T-cell (primary cell): Measurements from ENCODE around the gene CLASP1. TPM values are rescaled to one million over a fixed set of nuclear protein-coding genes. Genes with fewer than 3 reads are reported as not detected.
"Not testable (repeated sequence)": the region's sequence is repeated elsewhere in the genome, so short reads cannot be mapped to it uniquely, and the experiment has no call there.

Experiments
- ATAC-seq, 4 experiments: fragments of 200-7000 bp in 3 of 4; fragments of 150-1000 bp in 1 of 4; cut with Tn5 transposase; replicated peaks in 1 of 4; 1 replicate in 3 of 4; 2 replicates in 1 of 4; pipeline ENCODE4 v1.10.0; 2021; ENCODE audit warnings: moderate library complexity in 3 of 4, mild to moderate bottlenecking in 2 of 4, moderate number of reproducible peaks in 1 of 4
- CTCF ChIA-PET, 2 donors: fragments of 300-600 bp; sonication (Branson Sonifier 250); formaldehyde crosslinking; loops; one replicate each; lab custom pipeline; 2022; ENCODE audit warnings: antibody characterized with exemption in 2 of 2; lab: Charles Lee
- POLR2A ChIA-PET, 2 donors: fragments of 300-600 bp; sonication (Branson Sonifier 250); formaldehyde crosslinking; loops; one replicate each; lab custom pipeline; 2022; ENCODE audit warnings: antibody characterized with exemption in 2 of 2; lab: Charles Lee
- DNase-seq, 35 experiments: peaks; one replicate each; pipeline versions ENCODE4 v3.0.0 to v3.0.0-alpha.2; 2013 to 2023
- H3K27ac ChIP-seq: one replicate; pipeline ENCODE4 v1.5.1; 2013; ENCODE audit warnings: low read length
- H3K27me3 ChIP-seq, 2 experiments: replicated peaks in 1 of 2; 1 replicate in 1 of 2; 2 replicates in 1 of 2; pipeline versions ENCODE4 v1.6.1 to v1.7.0; 2013; ENCODE audit warnings: low read length in 1 of 2, mixed read lengths in 1 of 2; ENCODE audit not compliant: control insufficient read depth in 2 of 2, insufficient read depth in 2 of 2; ENCODE audit errors: extremely low read depth in 1 of 2
- H3K36me3 ChIP-seq, 2 donors: 1 replicate in 1 of 2; 2 replicates in 1 of 2; pipeline versions ENCODE4 v1.6.1 to v1.7.0; 2013; ENCODE audit warnings: low read length in 1 of 2; ENCODE audit not compliant: control insufficient read depth in 2 of 2, insufficient read depth in 1 of 2; ENCODE audit errors: extremely low read depth in 1 of 2
- H3K4me1 ChIP-seq, 2 experiments: 1 replicate in 1 of 2; 2 replicates in 1 of 2; pipeline versions ENCODE4 v1.6.1 to v1.7.0; 2013; ENCODE audit warnings: low read length in 2 of 2, mixed read lengths in 1 of 2; ENCODE audit not compliant: insufficient read depth in 2 of 2, control insufficient read depth in 1 of 2; ENCODE audit errors: extremely low read depth in 1 of 2
- H3K4me3 ChIP-seq, 2 donors: 1 replicate in 1 of 2; 2 replicates in 1 of 2; pipeline versions ENCODE4 v1.5.1 to v1.7.0; 2013; ENCODE audit warnings: mild to moderate bottlenecking in 2 of 2, low read length in 1 of 2, moderate library complexity in 1 of 2; ENCODE audit not compliant: control insufficient read depth in 1 of 2; ENCODE audit errors: extremely low read depth in 1 of 2
- H3K9me3 ChIP-seq: 2 replicates; pipeline ENCODE4 v1.7.0; 2013
- H3K27ac Mint-ChIP-seq, 2 donors: one replicate each; pipeline ENCODE4 v1.8.0; 2020 to 2021; ENCODE audit warnings: mild to moderate bottlenecking in 2 of 2, mixed read lengths in 2 of 2
- H3K27me3 Mint-ChIP-seq, 2 donors: one replicate each; pipeline ENCODE4 v1.8.0; 2021 to 2022; ENCODE audit warnings: mixed read lengths in 2 of 2
- H3K36me3 Mint-ChIP-seq: one replicate; pipeline ENCODE4 v1.8.0; 2021; ENCODE audit warnings: mixed read lengths
- H3K4me1 Mint-ChIP-seq, 3 donors: one replicate each; pipeline ENCODE4 v1.8.0; 2020 to 2022; ENCODE audit warnings: mixed read lengths in 3 of 3, mild to moderate bottlenecking in 1 of 3
- H3K4me3 Mint-ChIP-seq, 3 donors: one replicate each; pipeline ENCODE4 v1.8.0; 2020 to 2022; ENCODE audit warnings: mild to moderate bottlenecking in 3 of 3, mixed read lengths in 3 of 3, moderate library complexity in 3 of 3
- H3K9me3 Mint-ChIP-seq, 3 donors: one replicate each; pipeline ENCODE4 v1.8.0; 2020 to 2022; ENCODE audit warnings: mixed read lengths in 3 of 3
- WGBS: methylation state at CpG from one replicate; pipeline ENCODE4 v1.1.5; 2013; ENCODE audit warnings: missing lambda C conversion rate; ENCODE audit not compliant: insufficient coverage; 5-methylcytosine and 5-hydroxymethylcytosine counted together
- total RNA-seq, 35 experiments: library from RNA in 6 of 35; stranded (reverse) in 6 of 35; fragments of 120-200 nt in 1 of 35; gene quantifications; one replicate each; pipeline versions ENCODE4 v1.2.1 to v1.2.4 and lab custom pipeline; 2013 to 2026

Gene CLASP1
- total RNA-seq, 5 donors from 2014 or later (not counting 1 experiment from before 2014, with no cell fraction given), result 57.8 to 72.8 (median 65.1) TPM

GRCh38 chr2:121686218-121686617, 37.0 kb upstream of the CLASP1 start:
- Histone ChIP-seq H3K36me3 (no peaks in the 10 kb centered on the region), H3K27ac (no peak overlapping the region), H3K9me3 (no peaks in the 10 kb centered on the region), H3K4me3 (no peak overlapping the region), H3K27me3 (peaks cover 0 to 2% of the 10 kb centered on the region in 2 experiments), H3K4me1 (no peaks in the 10 kb centered on the region)
- WGBS, result 91% methylated on average over 19 of the region's 19 CpGs
- Mint-ChIP-seq H3K36me3 (peaks cover 4% of the 10 kb centered on the region), H3K4me3 (no peak overlapping the region), H3K4me1 (peaks cover 0 to 2% (median 0%) of the 10 kb centered on the region in 3 donors), H3K27ac (no peak overlapping the region), H3K9me3 (peaks cover 15 to 21% (median 18%) of the 10 kb centered on the region in 3 donors), H3K27me3 (no peaks in the 10 kb centered on the region)
- ATAC-seq (no peak), DNase-seq (no peak)
- ChIA-PET POLR2A (no interaction called here), CTCF (no interaction called here)

- ChIA-PET POLR2A (no interaction called here), CTCF (interaction anchor here in 1 of 2 donors (0.7 kb wide), 1 partner anchor 70 kb away, joined by 7 read pairs; no protein-coding TSS in a partner anchor)
- peaks cover 6% of the 10 kb centered on the region for H3K36me3 Mint-ChIP-seq
- Histone ChIP-seq H3K36me3 (no peaks in the 10 kb centered on the region), H3K4me3 (no peak overlapping the region), H3K27ac (no peak overlapping the region), H3K4me1 (no peaks in the 10 kb centered on the region), H3K9me3 (no peaks in the 10 kb centered on the region), H3K27me3 (no peaks in the 10 kb centered on the region)
- H3K27me3 Mint-ChIP-seq, result no peaks in the 10 kb centered on the region
- no peak overlapping the region for H3K27ac Mint-ChIP-seq
- ATAC-seq, result no peak
- peaks cover 25 to 35% (median 30%) of the 10 kb centered on the region in 3 donors for H3K9me3 Mint-ChIP-seq
- H3K4me1 Mint-ChIP-seq, result no peaks in the 10 kb centered on the region
- no peak overlapping the region for H3K4me3 Mint-ChIP-seq
- DNase-seq, result no peak
- 94% methylated on average over 14 of the region's 17 CpGs for WGBS
These were observed 33.4 kb upstream of the CLASP1 start for GRCh38 chr2:121682396-121683298.

- H3K9me3 ChIP-seq, result no peaks in the 10 kb centered on the region
- Mint-ChIP-seq H3K27ac (no peak overlapping the region), H3K4me1 (no peaks in the 10 kb centered on the region), H3K27me3 (no peaks in the 10 kb centered on the region), H3K4me3 (no peak overlapping the region), H3K36me3 (peaks cover 11% of the 10 kb centered on the region), H3K9me3 (peaks cover 20 to 51% (median 36%) of the 10 kb centered on the region in 3 donors)
- DNase-seq (no peak), ATAC-seq (no peak)
- no peak overlapping the region for H3K4me3 ChIP-seq
- no peaks in the 10 kb centered on the region for H3K36me3 ChIP-seq
- H3K27ac ChIP-seq, result no peak overlapping the region
- H3K27me3 ChIP-seq, result no peaks in the 10 kb centered on the region
- POLR2A ChIA-PET, result no interaction called here
- H3K4me1 ChIP-seq, result no peaks in the 10 kb centered on the region
- CTCF ChIA-PET, result interaction anchor here in 1 of 2 donors (0.6 kb wide), 1 partner anchor 87 kb away, joined by 4 read pairs; no protein-coding TSS in a partner anchor
These were observed 28.6 kb upstream of the CLASP1 start for GRCh38 chr2:121677855-121678254.

- H3K36me3 Mint-ChIP-seq, H3K4me3 ChIP-seq, H3K4me1 Mint-ChIP-seq, H3K27me3 ChIP-seq, H3K27ac Mint-ChIP-seq, H3K36me3 ChIP-seq, H3K4me3 Mint-ChIP-seq, DNase-seq, H3K27ac ChIP-seq, H3K27me3 Mint-ChIP-seq, H3K4me1 ChIP-seq, POLR2A ChIA-PET, H3K9me3 ChIP-seq, ATAC-seq: not testable (repeated sequence)
- no CpG with 5 or more reads among the region's 1 CpG for WGBS
- H3K9me3 Mint-ChIP-seq, result peaks cover 5 to 35% (median 15%) of the 10 kb centered on the region in 3 donors
- CTCF ChIA-PET, result interaction anchor here in 1 of 2 donors (0.6 kb wide), 1 partner anchor 49 kb away, joined by 5 read pairs; no protein-coding TSS in a partner anchor
These were observed 22.4 kb upstream of the CLASP1 start for GRCh38 chr2:121671621-121672020.

- Histone ChIP-seq H3K36me3 (no peaks in the 10 kb centered on the region), H3K27me3 (no peaks in the 10 kb centered on the region), H3K27ac (no peak overlapping the region), H3K4me1 (no peaks in the 10 kb centered on the region), H3K9me3 (peaks cover 2% of the 10 kb centered on the region), H3K4me3 (no peak overlapping the region)
- CTCF ChIA-PET, result interaction anchor here in 1 of 2 donors (0.6 kb wide), 1 partner anchor 50 kb away, joined by 4 read pairs; no protein-coding TSS in a partner anchor
- H3K27me3 Mint-ChIP-seq, result no peaks in the 10 kb centered on the region
- no peak overlapping the region for H3K27ac Mint-ChIP-seq
- H3K4me1 Mint-ChIP-seq, result peaks cover 0 to 4% (median 0%) of the 10 kb centered on the region in 3 donors
- H3K36me3 Mint-ChIP-seq, result peaks cover 5% of the 10 kb centered on the region
- H3K9me3 Mint-ChIP-seq, result peaks cover 5 to 21% (median 12%) of the 10 kb centered on the region in 3 donors
- ATAC-seq (no peak), DNase-seq (no peak)
- POLR2A ChIA-PET, result no interaction called here
- no peak overlapping the region for H3K4me3 Mint-ChIP-seq
These were observed 20.9 kb upstream of the CLASP1 start for GRCh38 chr2:121670181-121670580.

DNA sequence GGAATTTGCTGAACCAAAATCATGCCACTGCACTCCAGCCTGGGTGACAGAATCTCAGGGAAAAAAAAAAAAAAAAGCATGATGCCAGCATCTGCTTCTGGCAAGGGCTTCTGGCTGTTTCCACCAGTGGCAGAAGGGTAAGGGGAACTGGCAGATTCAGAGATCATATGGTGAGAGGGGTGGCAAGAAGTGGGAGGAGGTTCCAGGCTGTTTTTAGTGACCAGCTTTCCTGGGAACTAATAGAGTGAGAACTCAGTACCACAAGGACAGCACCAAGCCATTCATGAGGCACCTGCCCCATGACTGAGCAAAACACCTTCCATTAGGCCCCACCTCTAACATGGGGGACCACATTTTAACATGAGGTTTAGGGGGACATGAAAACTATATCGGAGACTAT, 18.4 kb upstream of the CLASP1 start:
- CTCF ChIA-PET, result no interaction called here

More for the DNA sequence above, 18.4 kb upstream of the CLASP1 start:
- H3K36me3 ChIP-seq, result no peaks in the 10 kb centered on the region
- H3K4me3 ChIP-seq, result no peak overlapping the region
- Mint-ChIP-seq H3K9me3 (peaks cover 0 to 9% (median 2%) of the 10 kb centered on the region in 3 donors), H3K36me3 (peaks cover 5% of the 10 kb centered on the region), H3K4me3 (no peak overlapping the region), H3K27me3 (no peaks in the 10 kb centered on the region), H3K4me1 (peaks cover under 1 to 9% (median 3%) of the 10 kb centered on the region in 3 donors), H3K27ac (no peak overlapping the region)
- POLR2A ChIA-PET, result no interaction called here
- DNase-seq (no peak), ATAC-seq (no peak)
- no peaks in the 10 kb centered on the region for H3K4me1 ChIP-seq
- no CpG with 5 or more reads among the region's 1 CpG for WGBS
- H3K9me3 ChIP-seq, result peaks cover 2% of the 10 kb centered on the region
- H3K27ac ChIP-seq, result no peak overlapping the region
- H3K27me3 ChIP-seq, result no peaks in the 10 kb centered on the region
